ENCODE results near the gene GALNTL6. TPM values are rescaled to one million over a fixed set of nuclear protein-coding genes. Genes with fewer than 3 reads are reported as not detected.

GALNTL6 gene
- total RNA-seq, 1 experiment from 2014 or later: not detected

GRCh38 chr4:173057442-173057841 is 1244.2 kb downstream of the GALNTL6 start:
- Histone ChIP-seq H4K5ac (ENCODE audit: insufficient read length, low read depth, low read length) (no peak overlapping the region), H3K4ac (ENCODE audit: low read depth, low read length) (no peak overlapping the region), H2BK120ac (ENCODE audit: low read depth, low read length, poor library complexity, severe bottlenecking) (no peak overlapping the region), H3K4me1 (ENCODE audit: insufficient read depth, low read length) (no peaks in the 10 kb centered on the region), H3K23me2 (ENCODE audit: insufficient read length, low read depth, low read length, poor library complexity, severe bottlenecking) (no peaks in the 10 kb centered on the region), H3K14ac (ENCODE audit: insufficient read depth, low read length) (no peak overlapping the region), H2BK5ac (ENCODE audit: insufficient read length, low read length) (no peak overlapping the region), H4K8ac (replicated peaks; ENCODE audit: insufficient read length, low read depth, low read length) (no peak overlapping the region), H3T11ph (ENCODE audit: low read length) (no peak overlapping the region), H3K4me2 (ENCODE audit: insufficient read depth, insufficient read length, low read length) (no peak overlapping the region), H4K20me1 (ENCODE audit: control insufficient read depth, insufficient read depth, insufficient read length) (no peaks in the 10 kb centered on the region), H3K9me3 (ENCODE audit: control insufficient read depth, low read depth, low read length) (no peaks in the 10 kb centered on the region), H2AFZ (ENCODE audit: low read length) (no peak overlapping the region), H2AK5ac (ENCODE audit: insufficient read length, low read length) (no peak overlapping the region), H3K23ac (ENCODE audit: insufficient read length, low read depth, low read length) (no peak overlapping the region), H3K18ac (ENCODE audit: insufficient read length, low read depth, low read length) (no peak overlapping the region), H2BK15ac (ENCODE audit: low read depth, low read length) (no peak overlapping the region), H3K9ac (ENCODE audit: extremely low read depth, insufficient read length, low read length) (no peak overlapping the region), H3K27ac (ENCODE audit: insufficient read length, low read depth, low read length) (no peak overlapping the region), H3K56ac (ENCODE audit: insufficient read length, low read depth, low read length) (no peak overlapping the region), H2BK20ac (ENCODE audit: low read depth, low read length, poor library complexity, severe bottlenecking) (no peak overlapping the region), H3K79me1 (ENCODE audit: insufficient read depth, low read depth, low read length, poor library complexity, severe bottlenecking) (no peaks in the 10 kb centered on the region), H4K91ac (ENCODE audit: insufficient read length, low read depth, low read length) (no peak overlapping the region), H3K79me2 (ENCODE audit: insufficient read depth, low read length) (no peaks in the 10 kb centered on the region), H3K27me3 (ENCODE audit: insufficient read depth, low read length) (no peaks in the 10 kb centered on the region), H2BK12ac (ENCODE audit: insufficient read length, low read depth, low read length) (no peak overlapping the region)
- Mint-ChIP-seq H3K27me3 (ENCODE audit: low read depth) (no peaks in the 10 kb centered on the region), H3K4me3 (no peak overlapping the region), H3K36me3 (ENCODE audit: insufficient read depth in 1 of 3, low read depth in 3 of 3) (peaks cover 5 to 10% (median 9%) of the 10 kb centered on the region in 3 experiments; a peak in 5 of 7 replicates), H3K4me1 (peaks cover 35% of the 10 kb centered on the region in 2 experiments), H3K27ac (no peak overlapping the region; a peak in 1 of 7 replicates), H3K9me3 (peaks cover 4 to 8% of the 10 kb centered on the region in 2 experiments; a peak in 3 of 5 replicates)
- WGBS (ENCODE audit: extremely low coverage, insufficient read length, low lambda C conversion rate): no CpG with 5 or more reads among the region's 3 CpGs
- no peak for DNase-seq
- no peak for TF ChIP-seq CTCF (conservative IDR thresholded peaks at IDR 0.05)
